Measurements from ENCODE around the gene RNF144A. TPM values are rescaled to one million over a fixed set of nuclear protein-coding genes. Genes with fewer than 3 reads are reported as not detected.

RNF144A gene, protein sequence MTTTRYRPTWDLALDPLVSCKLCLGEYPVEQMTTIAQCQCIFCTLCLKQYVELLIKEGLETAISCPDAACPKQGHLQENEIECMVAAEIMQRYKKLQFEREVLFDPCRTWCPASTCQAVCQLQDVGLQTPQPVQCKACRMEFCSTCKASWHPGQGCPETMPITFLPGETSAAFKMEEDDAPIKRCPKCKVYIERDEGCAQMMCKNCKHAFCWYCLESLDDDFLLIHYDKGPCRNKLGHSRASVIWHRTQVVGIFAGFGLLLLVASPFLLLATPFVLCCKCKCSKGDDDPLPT
- total RNA-seq = 10 to 100 TPM; 78.7 to 91.1 TPM

DNA sequence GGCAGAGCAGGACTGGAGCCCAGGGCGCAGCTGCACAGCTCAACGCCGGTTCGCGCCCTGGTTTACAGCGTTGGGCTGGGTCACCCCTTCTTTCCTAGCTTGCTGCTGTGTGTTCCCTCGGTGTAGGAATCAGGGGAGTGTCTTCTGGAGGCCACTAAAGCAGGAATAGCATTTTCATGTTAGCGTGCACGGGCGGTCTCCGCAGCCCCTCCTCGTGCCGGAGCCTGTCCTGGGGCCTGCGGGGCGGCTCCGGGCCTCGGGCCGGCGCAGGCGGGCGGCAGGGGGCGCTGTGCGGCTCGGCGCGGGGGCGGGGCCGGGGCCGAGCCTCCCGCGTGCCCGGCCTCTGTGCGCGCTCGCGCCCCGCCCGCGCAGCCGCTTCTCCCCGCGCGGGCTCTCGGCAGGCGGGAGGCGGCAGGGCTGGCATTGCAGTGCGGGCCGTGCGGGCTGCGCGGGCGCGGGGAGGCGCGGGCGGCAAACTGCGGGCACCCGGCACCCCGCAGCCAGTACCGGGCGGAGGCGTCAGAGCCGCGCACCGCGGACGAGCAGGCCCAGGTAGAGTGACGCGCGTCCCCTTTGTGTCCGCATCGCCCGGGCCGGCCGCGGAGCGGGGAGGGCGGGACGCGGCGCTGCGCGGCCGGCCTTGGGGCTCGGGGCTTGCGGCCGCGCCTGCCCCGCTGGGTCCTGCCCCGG lies at the start of gene RNF144A:
TSS of gene RNF144A (plus strand) at position 342 of the 690 bp plus-strand sequence. CDS start 79,515 bp downstream, outside the sequence.
- POLR2A ChIA-PET = interaction anchor here (0.7 to 10.3 kb wide), 12 partner anchors 10 to 97 kb away, joined by 3 to 180 read pairs (median 9); partner anchors contain the start of genes CMPK2 and RSAD2
- Mint-ChIP-seq H3K4me3 (peak within 1 kb of the TSS; percentile 88), H3K27me3 (no peaks in the 10 kb centered on the region), H3K4me1 (peaks cover 67% of the 10 kb centered on the region), H3K27ac (peak within 1 kb of the TSS; percentile 91), H3K36me3 (peaks cover 48% of the 10 kb centered on the region), H3K9me3 (no peaks in the 10 kb centered on the region)
- ATAC-seq (ENCODE audit: low read depth) (peak; percentile 74), DNase-seq (peak; percentile 95)

DNA sequence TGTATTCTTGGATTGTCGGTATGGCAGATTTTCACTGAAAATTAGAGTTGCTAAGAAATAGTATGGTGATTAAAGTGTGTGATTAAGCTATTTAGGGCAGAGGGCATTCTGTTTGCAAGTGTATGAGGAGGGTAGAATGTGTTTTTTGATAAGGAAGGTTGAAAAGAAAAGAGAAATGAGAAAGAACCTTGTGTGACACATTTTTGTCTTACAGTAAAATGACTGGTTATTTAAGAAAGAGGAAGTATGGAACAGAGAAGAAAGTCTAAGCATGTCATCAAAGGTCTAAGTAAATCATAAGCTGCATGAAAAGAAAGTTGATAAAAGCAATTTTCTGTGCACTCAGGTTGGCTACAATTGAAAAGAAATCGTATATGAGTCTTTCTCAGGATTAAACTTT lies 44.8 kb upstream of the RNF144A start:
- DNase-seq (no peak), ATAC-seq (ENCODE audit: low read depth) (no peak)
- peaks cover 6% of the 10 kb centered on the region for H3K9me3 Mint-ChIP-seq
- POLR2A ChIA-PET = interaction anchor here (1.1 to 2.5 kb wide), 2 partner anchors 8 to 39 kb away, joined by 7 read pairs; no protein-coding TSS in a partner anchor
- H3K27me3 Mint-ChIP-seq = no peaks in the 10 kb centered on the region
- peak overlapping the region; percentile 65 for H3K27ac Mint-ChIP-seq
- H3K36me3 Mint-ChIP-seq = peaks cover 50% of the 10 kb centered on the region
- H3K4me3 Mint-ChIP-seq = peak overlapping the region; percentile 60
- peaks cover 55% of the 10 kb centered on the region for H3K4me1 Mint-ChIP-seq

DNA sequence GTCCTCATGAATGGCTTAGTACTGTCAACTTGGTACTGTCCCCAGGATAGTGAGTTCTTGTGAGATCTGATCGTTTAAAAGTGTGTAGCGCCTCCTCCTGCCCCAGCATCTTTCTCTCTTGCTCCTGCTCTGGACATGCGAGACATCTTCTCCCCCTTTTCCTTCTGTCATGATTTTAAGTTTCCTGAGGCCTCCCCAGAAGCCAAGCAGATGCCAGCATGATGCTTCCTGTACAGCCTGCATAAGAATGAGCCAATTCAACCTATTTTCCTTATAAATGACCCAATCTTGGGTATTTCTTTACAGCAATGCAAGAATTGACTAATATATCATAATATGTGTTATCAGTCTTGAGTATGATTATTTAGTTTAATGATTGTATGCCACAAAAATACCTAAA lies 43.2 kb upstream of the RNF144A start:
- POLR2A ChIA-PET = interaction anchor here (9.1 kb wide), 1 partner anchor 7 kb away, joined by 557 read pairs; the partner anchor contains the start of gene CMPK2
- Mint-ChIP-seq H3K27ac (peak overlapping the region; percentile 29), H3K9me3 (peaks cover 6% of the 10 kb centered on the region), H3K4me3 (peak overlapping the region; percentile 14), H3K4me1 (peaks cover 47% of the 10 kb centered on the region), H3K27me3 (no peaks in the 10 kb centered on the region), H3K36me3 (peaks cover 50% of the 10 kb centered on the region)
- no peak for ATAC-seq (ENCODE audit: low read depth)
- DNase-seq = no peak

DNA sequence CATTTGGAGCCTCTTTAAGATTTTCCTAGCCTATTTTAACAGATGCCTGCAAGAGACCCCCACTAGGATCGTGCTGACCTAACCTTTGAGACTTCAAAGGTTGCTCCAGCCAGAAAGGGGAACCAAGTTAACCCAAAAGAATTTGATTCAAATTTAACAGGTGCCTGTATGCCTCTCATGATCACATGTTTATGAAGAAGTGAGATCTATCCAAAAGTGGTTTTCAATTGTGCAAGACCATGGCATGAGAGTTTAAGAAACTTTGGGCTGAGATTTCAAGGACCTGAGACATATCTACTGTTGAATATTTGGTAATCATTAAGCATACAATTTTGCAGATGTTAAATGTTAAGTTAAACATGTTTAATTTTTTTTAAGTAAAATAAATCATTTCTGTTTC lies 40.9 kb upstream of the RNF144A start:
- no peak for ATAC-seq (ENCODE audit: low read depth)
- Mint-ChIP-seq H3K9me3 (peaks cover 4% of the 10 kb centered on the region), H3K27ac (peak overlapping the region; percentile 63), H3K27me3 (no peaks in the 10 kb centered on the region), H3K4me3 (peak overlapping the region; percentile 99), H3K36me3 (peaks cover 57% of the 10 kb centered on the region), H3K4me1 (peaks cover 49% of the 10 kb centered on the region)
- POLR2A ChIA-PET = interaction anchor here (4.6 to 9.1 kb wide), 3 partner anchors 9 to 36 kb away, joined by 26 to 557 read pairs (median 180); partner anchors contain the start of gene CMPK2
- DNase-seq = no peak

DNA sequence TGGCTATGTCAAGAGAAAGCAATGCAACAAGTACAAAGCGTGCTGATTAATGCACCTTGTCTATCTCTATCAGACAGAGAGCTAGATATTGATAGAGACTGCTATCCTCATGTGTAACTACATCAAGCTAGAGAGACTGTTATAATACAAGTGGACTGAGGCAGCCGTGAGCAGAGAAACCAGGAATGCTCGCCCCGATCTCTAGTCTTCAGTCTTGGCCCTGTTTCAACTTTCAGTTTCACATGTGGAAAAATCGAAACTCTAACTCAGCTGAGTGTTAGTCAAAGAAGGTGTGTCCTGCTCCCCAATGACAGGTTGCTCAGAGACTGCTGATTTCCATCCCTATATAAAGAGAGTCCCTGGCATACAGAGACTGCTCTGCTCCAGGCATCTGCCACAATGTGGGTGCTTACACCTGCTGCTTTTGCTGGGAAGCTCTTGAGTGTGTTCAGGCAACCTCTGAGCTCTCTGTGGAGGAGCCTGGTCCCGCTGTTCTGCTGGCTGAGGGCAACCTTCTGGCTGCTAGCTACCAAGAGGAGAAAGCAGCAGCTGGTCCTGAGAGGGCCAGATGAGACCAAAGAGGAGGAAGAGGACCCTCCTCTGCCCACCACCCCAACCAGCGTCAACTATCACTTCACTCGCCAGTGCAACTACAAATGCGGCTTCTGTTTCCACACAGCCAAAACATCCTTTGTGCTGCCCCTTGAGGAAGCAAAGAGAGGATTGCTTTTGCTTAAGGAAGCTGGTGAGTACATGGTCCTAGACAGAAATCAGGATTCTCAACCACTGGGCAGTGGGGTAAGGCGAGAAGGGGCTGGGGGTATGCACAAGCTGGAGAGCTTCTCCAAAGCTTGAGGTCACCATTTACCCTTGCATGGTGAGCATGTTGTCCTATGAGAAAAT lies 39.6 kb upstream of the RNF144A start, which contains the start of gene RSAD2:
TSS of gene RSAD2 (plus strand) at position 376 of the 903 bp plus-strand sequence. CDS start at position 400, 24 bp downstream.
- peaks cover 4% of the 10 kb centered on the region for H3K9me3 Mint-ChIP-seq
- peak within 1 kb of the TSS; percentile 95 for H3K27ac Mint-ChIP-seq
- POLR2A ChIA-PET = interaction anchor here (0.7 to 9.1 kb wide), 17 partner anchors 9 to 1804 kb away, joined by 3 to 557 read pairs (median 8); partner anchors contain the start of genes CMPK2 and ID2
- DNase-seq = peak; percentile 68
- H3K27me3 Mint-ChIP-seq = no peaks in the 10 kb centered on the region
- H3K36me3 Mint-ChIP-seq = peaks cover 64% of the 10 kb centered on the region
- H3K4me3 Mint-ChIP-seq = peak within 1 kb of the TSS; percentile 99
- ATAC-seq (ENCODE audit: low read depth) = peak; percentile 81
- peaks cover 56% of the 10 kb centered on the region for H3K4me1 Mint-ChIP-seq

DNA sequence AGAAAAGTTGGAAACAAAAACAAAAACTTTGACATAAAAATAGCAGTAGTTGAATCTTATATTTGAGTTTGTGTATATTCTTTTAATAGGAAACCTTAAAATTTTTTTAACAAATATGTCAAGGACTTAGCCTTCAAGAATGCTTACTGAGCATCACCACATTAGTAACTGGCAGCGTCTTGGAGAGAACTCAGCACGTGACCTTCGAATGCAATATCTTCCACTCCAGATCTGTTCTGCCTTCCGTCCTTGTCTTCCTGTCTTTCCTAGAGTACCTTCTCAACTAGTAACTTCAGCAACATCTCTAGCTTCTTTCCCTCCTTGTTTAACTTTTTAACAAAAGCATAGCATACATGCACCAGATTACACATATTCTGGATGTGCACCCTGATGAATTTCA lies 38.7 kb upstream of the RNF144A start:
- peaks cover 62% of the 10 kb centered on the region for H3K36me3 Mint-ChIP-seq
- DNase-seq (no peak), ATAC-seq (ENCODE audit: low read depth) (no peak)
- peaks cover 4% of the 10 kb centered on the region for H3K9me3 Mint-ChIP-seq
- H3K27ac Mint-ChIP-seq = peak overlapping the region; percentile 95
- peak overlapping the region; percentile 99 for H3K4me3 Mint-ChIP-seq
- peaks cover 53% of the 10 kb centered on the region for H3K4me1 Mint-ChIP-seq
- H3K27me3 Mint-ChIP-seq = no peaks in the 10 kb centered on the region
- POLR2A ChIA-PET = interaction anchor here (1.3 to 9.1 kb wide), 12 partner anchors 8 to 41 kb away, joined by 4 to 557 read pairs (median 11); partner anchors contain the start of gene CMPK2

DNA sequence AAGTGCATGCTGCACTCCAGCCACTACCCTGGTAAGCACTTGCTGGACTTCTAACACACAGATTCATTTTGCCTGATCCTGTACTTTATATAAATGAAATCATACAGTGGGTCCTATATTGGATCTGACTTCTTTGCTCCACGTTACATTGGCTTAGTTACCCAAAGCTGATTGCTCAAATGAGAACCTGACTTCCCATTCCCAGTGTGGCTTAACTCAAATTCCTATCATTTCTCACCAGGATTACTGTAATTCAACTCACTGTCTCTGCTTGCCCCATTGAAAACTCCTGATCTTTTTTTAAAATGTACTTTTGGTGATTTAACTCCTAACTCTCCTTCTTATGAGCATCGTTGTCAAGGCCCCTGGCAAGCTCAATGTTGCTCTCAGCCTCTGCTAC lies 38.2 kb upstream of the RNF144A start:
- Mint-ChIP-seq H3K9me3 (peaks cover 2% of the 10 kb centered on the region), H3K27me3 (no peaks in the 10 kb centered on the region), H3K27ac (peak overlapping the region; percentile 95), H3K4me3 (peak overlapping the region; percentile 99), H3K36me3 (peaks cover 63% of the 10 kb centered on the region), H3K4me1 (peaks cover 55% of the 10 kb centered on the region)
- POLR2A ChIA-PET = interaction anchor here (0.7 to 9.1 kb wide), 9 partner anchors 9 to 48 kb away, joined by 3 to 557 read pairs (median 26); partner anchors contain the start of gene CMPK2
- ATAC-seq (ENCODE audit: low read depth) = no peak
- no peak for DNase-seq

DNA sequence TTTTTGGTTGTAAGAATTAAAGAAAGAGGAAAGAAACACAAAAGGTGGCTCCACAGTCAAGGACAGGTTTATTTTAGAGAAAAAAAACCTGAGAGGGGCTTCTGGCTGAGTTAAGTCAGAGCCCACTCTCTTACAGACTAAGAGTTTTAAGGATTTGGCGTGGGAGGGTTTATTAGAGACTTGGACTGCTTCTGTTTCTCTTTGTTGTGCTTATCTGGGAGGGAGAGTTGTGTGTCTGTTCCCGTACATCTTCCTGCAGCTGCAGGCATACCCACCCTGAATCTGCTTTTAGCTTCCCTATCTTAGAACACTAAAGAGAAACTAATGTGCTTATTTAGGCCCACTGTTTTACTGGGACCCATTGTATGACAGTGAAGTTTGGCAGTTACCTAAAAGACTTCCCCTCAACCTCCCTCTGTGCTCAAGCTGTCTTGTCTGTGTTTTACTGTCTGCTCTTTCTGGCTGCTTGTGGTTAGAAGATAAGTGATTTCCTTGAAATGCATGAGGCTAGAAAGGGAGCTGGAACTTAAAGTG lies 36.9 kb upstream of the RNF144A start:
- Mint-ChIP-seq H3K4me3 (peak overlapping the region; percentile 97), H3K36me3 (peaks cover 63% of the 10 kb centered on the region), H3K27me3 (no peaks in the 10 kb centered on the region), H3K4me1 (peaks cover 58% of the 10 kb centered on the region), H3K9me3 (no peaks in the 10 kb centered on the region), H3K27ac (peak overlapping the region; percentile 97)
- no peak for DNase-seq
- POLR2A ChIA-PET = interaction anchor here (0.6 to 9.1 kb wide), 9 partner anchors 8 to 1801 kb away, joined by 4 to 557 read pairs (median 26); partner anchors contain the start of gene CMPK2
- peak; percentile 42 for ATAC-seq (ENCODE audit: low read depth)

DNA sequence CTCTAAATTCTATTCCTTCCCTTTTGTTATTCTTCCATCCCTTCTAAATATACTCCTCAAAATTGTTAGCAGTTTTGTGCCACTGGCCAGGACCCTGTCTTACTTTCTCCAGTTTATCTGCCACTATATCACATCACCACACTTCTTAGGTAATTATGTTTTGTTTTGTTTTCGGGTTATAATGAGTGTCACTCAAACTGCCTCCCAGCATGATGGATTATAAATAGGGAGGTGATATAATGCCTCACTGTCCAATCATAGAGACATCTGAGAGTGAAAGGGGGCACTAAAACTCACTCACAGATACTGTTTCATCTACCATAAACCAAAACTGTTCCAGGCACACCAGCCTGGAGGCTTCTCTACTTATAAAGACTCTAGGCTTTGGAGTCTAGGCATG lies 36.2 kb upstream of the RNF144A start:
- POLR2A ChIA-PET = interaction anchor here (2.5 to 9.1 kb wide), 6 partner anchors 9 to 39 kb away, joined by 7 to 557 read pairs (median 60); partner anchors contain the start of gene CMPK2
- Mint-ChIP-seq H3K27me3 (no peaks in the 10 kb centered on the region), H3K4me1 (peaks cover 60% of the 10 kb centered on the region), H3K36me3 (peaks cover 65% of the 10 kb centered on the region), H3K9me3 (no peaks in the 10 kb centered on the region), H3K4me3 (peak overlapping the region; percentile 90), H3K27ac (peak overlapping the region; percentile 82)
- ATAC-seq (ENCODE audit: low read depth) (no peak), DNase-seq (no peak)

DNA sequence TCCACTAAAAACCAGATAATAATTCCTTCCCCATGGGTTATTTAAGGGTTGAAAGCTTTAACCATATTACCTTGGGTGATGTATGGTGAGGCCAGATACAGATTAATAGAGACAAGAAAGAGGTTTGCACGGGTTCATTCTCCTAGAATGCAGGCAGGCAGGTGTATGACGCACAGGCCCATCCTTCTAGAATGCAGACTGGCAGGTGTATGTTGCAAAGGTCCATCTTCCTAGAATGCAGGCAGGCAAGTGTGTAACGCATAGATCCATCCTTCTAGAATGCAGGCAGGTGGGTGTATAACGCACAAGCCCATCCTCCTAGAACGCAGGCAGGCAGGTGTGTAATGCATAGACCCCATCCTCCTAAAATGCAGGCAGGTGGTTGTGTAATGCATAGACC lies 35.7 kb upstream of the RNF144A start:
- POLR2A ChIA-PET = interaction anchor here (2.5 to 9.1 kb wide), 5 partner anchors 9 to 38 kb away, joined by 7 to 557 read pairs (median 80); partner anchors contain the start of gene CMPK2
- no peaks in the 10 kb centered on the region for H3K27me3 Mint-ChIP-seq
- H3K27ac Mint-ChIP-seq = peak overlapping the region; percentile 82
- peaks cover 69% of the 10 kb centered on the region for H3K36me3 Mint-ChIP-seq
- ATAC-seq (ENCODE audit: low read depth) (no peak), DNase-seq (no peak)
- peak overlapping the region; percentile 90 for H3K4me3 Mint-ChIP-seq
- peaks cover 60% of the 10 kb centered on the region for H3K4me1 Mint-ChIP-seq
- no peaks in the 10 kb centered on the region for H3K9me3 Mint-ChIP-seq

DNA sequence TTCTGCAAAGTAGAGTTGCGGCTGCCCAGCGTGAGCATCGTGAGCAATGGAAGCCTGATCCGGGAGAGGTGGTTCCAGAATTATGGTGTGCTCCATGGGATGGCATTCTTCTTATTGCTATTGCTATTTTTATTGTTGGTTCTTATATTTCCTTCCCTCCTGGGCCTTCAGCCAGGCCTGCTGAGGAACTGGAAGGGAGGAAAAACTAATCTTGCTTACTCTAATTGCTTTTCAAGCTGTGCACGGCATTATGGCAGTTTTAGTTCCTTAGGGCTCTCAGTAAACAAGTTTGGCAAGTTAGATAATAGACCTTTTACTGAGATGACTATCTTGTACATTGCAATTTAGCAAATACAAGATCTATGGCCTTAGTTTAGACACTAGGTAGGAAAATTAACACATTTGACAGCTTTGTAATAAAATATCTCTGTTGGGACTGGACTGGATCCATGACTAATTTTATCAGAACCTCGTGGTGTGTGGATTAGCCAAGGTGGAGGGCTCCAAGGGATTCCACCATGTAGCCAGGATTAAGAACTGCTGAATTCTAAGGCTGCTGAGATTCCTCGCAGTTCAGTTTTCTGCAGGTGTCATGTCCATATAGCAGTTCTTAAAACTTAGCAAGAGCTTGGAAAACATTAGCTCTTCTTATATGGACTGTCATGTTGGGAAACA lies 33.6 kb upstream of the RNF144A start:
- no peak for DNase-seq
- peak overlapping the region; percentile 8 for H3K4me3 Mint-ChIP-seq
- H3K27ac Mint-ChIP-seq = no peak overlapping the region
- no peak for ATAC-seq (ENCODE audit: low read depth)
- no peaks in the 10 kb centered on the region for H3K9me3 Mint-ChIP-seq
- peaks cover 58% of the 10 kb centered on the region for H3K4me1 Mint-ChIP-seq
- POLR2A ChIA-PET = interaction anchor here (1.0 to 1.9 kb wide), 4 partner anchors 11 to 26 kb away, joined by 3 to 4 read pairs (median 4); partner anchors contain the start of gene CMPK2
- H3K36me3 Mint-ChIP-seq = peaks cover 77% of the 10 kb centered on the region
- H3K27me3 Mint-ChIP-seq = no peaks in the 10 kb centered on the region
